NT2/D1 (cell line): ENCODE results near the gene TSR1.

Source experiments
- SUZ12 ChIP-seq: IDR thresholded peaks from 2 replicates; pipeline ENCODE4 v1.6.1; 2011; ENCODE audit not compliant: insufficient read length, insufficient read depth; ENCODE audit errors: extremely low read depth
- YY1 ChIP-seq: IDR thresholded peaks from 2 replicates; pipeline ENCODE4 v1.6.1; 2011; ENCODE audit not compliant: insufficient read length, insufficient read depth

DNA sequence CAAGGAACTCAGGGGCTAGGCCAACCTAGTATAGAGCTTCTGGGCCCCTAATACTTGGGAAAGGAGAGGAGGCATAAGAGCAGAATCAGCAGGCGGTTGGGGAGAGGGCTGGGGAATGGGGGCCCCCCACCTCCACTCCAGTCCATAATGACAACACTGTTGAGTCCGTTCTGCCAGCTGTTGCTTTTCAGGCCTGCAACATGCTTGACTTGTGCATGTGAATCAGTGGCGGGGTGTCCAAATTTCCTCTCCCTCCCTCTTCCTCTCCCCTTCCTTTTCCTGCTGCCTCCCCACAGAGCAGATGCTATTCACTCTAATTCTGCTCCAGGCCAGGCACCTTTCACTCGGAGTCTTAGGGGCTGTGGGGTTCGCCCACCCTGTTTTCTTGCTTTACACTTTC is 32.8 kb upstream of the TSR1 start:
- TF ChIP-seq SUZ12: no peak
- no peak for TF ChIP-seq YY1
